ENCODE results near the gene HS3ST4. TPM values are rescaled to one million over a fixed set of nuclear protein-coding genes. Genes with fewer than 3 reads are reported as not detected.

Gene HS3ST4
- total and polyA plus RNA-seq, 2 of the 4 experiments (the other 2 are of a cell fraction), result not detected

DNA sequence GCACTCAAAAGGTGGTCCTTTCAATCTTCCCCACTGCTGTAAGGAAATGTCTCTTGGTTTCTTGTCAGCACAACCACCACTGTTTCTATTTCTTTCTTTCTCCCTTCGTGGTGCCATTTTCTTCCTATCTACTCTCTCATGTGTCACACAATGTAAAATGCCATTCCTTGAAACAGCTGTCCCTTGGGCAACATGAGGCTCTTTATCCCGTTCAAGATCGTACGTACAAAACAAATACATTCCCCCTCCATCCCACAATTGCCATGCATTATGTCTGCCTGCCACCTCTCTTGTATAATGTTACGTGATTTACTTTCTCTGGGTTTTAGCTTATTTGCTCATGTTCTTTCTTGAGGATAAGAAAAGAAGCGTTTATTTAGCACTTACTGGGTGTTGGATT lies 410.6 kb downstream of the HS3ST4 start:
- Histone ChIP-seq H3K9ac (ENCODE audit: low read depth, low read length) (no peak overlapping the region), H4K5ac (ENCODE audit: low read depth, low read length) (no peak overlapping the region), H3K23ac (ENCODE audit: low read depth, low read length) (no peak overlapping the region), H2BK120ac (ENCODE audit: low read depth, low read length) (no peak overlapping the region), H2BK20ac (ENCODE audit: low read depth, low read length) (no peak overlapping the region), H2AK5ac (ENCODE audit: low read depth, low read length) (no peak overlapping the region), H2AFZ (replicated peaks; ENCODE audit: low read length, poor library complexity) (no peak overlapping the region), H3K9me1 (ENCODE audit: insufficient read depth, low read length) (no peaks in the 10 kb centered on the region), H2BK5ac (ENCODE audit: low read depth, low read length, poor library complexity, severe bottlenecking) (no peak overlapping the region), H4K8ac (ENCODE audit: low read depth in 2 of 2, low read length in 2 of 2) (no peak overlapping the region), H3K4me2 (ENCODE audit: low read depth, low read length) (no peak overlapping the region), H3K4me1 (ENCODE audit: control insufficient read depth, insufficient read depth, low read length) (no peaks in the 10 kb centered on the region), H2BK15ac (ENCODE audit: low read depth, low read length) (no peak overlapping the region), H3K27ac (ENCODE audit: insufficient read depth, low read length) (no peak overlapping the region), H3K79me1 (ENCODE audit: low read depth in 1 of 2, low read length in 2 of 2) (no peaks in the 10 kb centered on the region), H3K14ac (replicated peaks; ENCODE audit: low read depth, low read length) (no peak overlapping the region), H2AK9ac (replicated peaks; ENCODE audit: low read depth, low read length, poor library complexity) (no peak overlapping the region), H4K91ac (ENCODE audit: insufficient read depth, low read depth, low read length) (no peak overlapping the region), H3K56ac (ENCODE audit: extremely low read depth, insufficient read depth, low read length) (no peak overlapping the region), H3K18ac (ENCODE audit: low read depth, low read length) (no peak overlapping the region), H3K9me3 (ENCODE audit: control insufficient read depth, insufficient read depth, low read length) (peaks cover 18% of the 10 kb centered on the region), H3K4ac (ENCODE audit: low read depth, low read length) (no peak overlapping the region), H3K4me3 (ENCODE audit: insufficient read depth, low read depth, low read length) (no peak overlapping the region), H4K20me1 (ENCODE audit: insufficient read depth, low read length) (no peaks in the 10 kb centered on the region), H3K27me3 (ENCODE audit: control insufficient read depth, insufficient read depth, low read length) (no peaks in the 10 kb centered on the region), H3K36me3 (ENCODE audit: control insufficient read depth, insufficient read depth, low read length) (no peaks in the 10 kb centered on the region)
- dilution Hi-C loops (cut with HindIII; ENCODE audit: low sequenced_read_pairs, unreplicated experiment) (no loop called here), intact Hi-C loops (cut with micrococcal nuclease) (no loop called here), in situ Hi-C loops (cut with MboI; ENCODE audit: low sequenced_read_pairs) (no loop called here)
- TF ChIP-seq POLR2A (IDR thresholded peaks at IDR 0.05; ENCODE audit: low read depth, low read length), result no peak
- ATAC-seq (ENCODE audit: low read depth), result no peak
- ChIA-PET CTCF (interaction anchor here (0.6 kb wide), 1 partner anchor 1025 kb away, joined by 4 read pairs; no protein-coding TSS in a partner anchor), POLR2A (ENCODE audit: unreplicated experiment) (no interaction called here)
- DNase-seq, result no peak
- BruUV-seq (replicated peaks), result no TSS peak
- WGBS, 2 experiments (ENCODE audit: extremely low coverage in 2 of 2, insufficient read length in 1 of 2), result 16% methylated on average over 2 of the region's 6 CpGs; no CpG with 5 or more reads in 1 of the 2 experiments

Measured in IMR-90 (cell line).